LNCAP (cell line): ENCODE data around the gene SLC26A4.

Experiments used
- TF ChIP-seq, protein P1 (sequence below): fragments of 450-650 bp; IDR thresholded peaks from 2 replicates; pipeline ENCODE4 v1.5.1; 2017; ENCODE audit warnings: mild to moderate bottlenecking

Gene SLC26A4

DNA sequence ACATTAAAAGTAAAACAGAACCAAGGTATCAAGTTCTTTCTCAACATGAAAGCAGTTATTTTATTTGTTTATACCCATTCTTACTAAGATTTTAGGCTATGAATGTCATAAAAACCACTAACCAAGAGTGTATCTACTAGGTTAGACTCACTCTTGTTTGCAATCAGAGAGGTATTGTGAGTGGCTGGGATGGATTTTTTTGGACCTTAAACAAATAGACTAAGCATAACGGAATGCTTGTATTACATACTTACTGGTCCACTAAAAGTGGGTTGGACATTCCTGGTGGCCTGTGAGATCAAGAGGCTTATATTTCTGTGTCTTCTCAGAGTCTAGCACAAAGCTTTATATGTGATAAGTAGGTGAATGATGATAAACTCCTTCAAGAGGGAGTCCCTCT is 50.7 kb downstream of the SLC26A4 start:
- TF ChIP-seq, protein P1, sequence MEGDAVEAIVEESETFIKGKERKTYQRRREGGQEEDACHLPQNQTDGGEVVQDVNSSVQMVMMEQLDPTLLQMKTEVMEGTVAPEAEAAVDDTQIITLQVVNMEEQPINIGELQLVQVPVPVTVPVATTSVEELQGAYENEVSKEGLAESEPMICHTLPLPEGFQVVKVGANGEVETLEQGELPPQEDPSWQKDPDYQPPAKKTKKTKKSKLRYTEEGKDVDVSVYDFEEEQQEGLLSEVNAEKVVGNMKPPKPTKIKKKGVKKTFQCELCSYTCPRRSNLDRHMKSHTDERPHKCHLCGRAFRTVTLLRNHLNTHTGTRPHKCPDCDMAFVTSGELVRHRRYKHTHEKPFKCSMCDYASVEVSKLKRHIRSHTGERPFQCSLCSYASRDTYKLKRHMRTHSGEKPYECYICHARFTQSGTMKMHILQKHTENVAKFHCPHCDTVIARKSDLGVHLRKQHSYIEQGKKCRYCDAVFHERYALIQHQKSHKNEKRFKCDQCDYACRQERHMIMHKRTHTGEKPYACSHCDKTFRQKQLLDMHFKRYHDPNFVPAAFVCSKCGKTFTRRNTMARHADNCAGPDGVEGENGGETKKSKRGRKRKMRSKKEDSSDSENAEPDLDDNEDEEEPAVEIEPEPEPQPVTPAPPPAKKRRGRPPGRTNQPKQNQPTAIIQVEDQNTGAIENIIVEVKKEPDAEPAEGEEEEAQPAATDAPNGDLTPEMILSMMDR = no peak

- TF ChIP-seq, protein P1 = no peak
These were observed 51.4 kb downstream of the SLC26A4 start for GRCh38 chr7:107712025-107712424.

DNA sequence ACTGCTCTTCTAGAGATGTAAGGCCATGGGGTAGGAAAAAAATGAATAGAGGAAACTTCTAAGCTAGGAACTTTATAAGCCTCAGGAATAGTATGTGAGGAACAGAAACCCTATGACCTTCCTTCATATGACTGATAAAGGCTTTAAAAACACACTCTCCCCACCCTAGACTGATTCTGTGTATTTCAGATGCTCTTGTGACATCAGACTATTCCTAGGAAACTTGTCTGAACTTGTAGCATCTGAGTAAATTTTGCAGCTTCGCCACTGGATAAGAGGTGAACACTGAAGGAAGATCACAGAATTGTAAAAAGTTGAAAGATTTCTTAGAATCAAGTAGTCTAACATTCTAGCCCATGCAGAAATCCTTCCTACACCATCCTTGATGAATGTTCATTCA is 52.3 kb downstream of the SLC26A4 start:
- TF ChIP-seq, protein P1 = no peak

DNA sequence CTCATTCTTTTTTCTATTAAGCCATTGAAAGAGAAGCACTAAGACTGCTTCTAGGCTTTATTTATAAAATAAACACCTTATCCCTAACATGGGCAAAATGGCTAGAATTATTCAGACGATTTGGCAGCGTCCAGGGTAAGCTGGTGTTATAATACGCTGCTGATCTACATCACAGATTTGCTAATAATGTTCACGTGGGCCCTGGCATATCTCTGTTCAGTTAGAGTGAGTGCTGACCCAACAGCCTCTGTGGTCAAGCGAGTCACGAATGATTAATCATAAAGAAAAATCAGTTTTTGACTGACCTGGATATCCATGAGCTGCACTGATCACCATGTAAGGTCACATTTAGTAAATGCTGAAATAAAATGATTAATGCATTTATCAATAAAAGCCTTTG is 54.9 kb downstream of the SLC26A4 start:
- TF ChIP-seq, protein P1 = no peak

DNA sequence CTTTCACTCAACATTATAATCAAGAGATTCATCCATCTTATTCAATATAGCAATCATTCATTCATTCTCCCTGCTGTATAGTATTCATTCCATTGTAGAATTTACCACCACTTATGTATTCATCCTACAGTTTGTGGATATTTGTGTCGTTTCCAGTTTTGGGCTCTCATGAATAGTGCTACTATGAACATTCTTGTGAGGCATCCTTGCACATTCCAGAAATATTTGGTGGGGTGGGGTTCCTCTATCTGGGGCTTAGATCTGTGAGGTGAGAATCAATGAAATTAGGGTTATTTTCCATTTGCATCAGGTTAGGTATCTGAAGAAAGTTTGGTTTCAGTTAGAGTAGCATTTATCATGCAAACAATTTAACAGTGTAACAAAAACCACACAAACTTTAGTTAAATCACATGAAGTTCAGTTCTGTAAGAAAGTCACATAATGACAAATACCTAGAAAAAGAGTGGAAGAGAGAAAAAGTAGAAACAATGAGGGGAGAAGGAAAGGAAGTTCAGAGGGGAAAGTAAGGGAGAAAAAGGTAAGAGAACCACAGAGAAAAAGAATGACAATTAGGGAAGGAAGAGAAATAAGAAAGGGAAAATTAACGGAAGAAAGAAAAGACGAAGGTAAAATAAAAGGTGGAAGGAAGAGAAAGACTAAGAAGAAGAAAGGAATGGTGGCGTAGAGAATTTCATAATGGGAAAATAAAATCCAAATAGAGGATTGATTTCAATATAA is 58.0 kb downstream of the SLC26A4 start:
- TF ChIP-seq, protein P1 = no peak

DNA sequence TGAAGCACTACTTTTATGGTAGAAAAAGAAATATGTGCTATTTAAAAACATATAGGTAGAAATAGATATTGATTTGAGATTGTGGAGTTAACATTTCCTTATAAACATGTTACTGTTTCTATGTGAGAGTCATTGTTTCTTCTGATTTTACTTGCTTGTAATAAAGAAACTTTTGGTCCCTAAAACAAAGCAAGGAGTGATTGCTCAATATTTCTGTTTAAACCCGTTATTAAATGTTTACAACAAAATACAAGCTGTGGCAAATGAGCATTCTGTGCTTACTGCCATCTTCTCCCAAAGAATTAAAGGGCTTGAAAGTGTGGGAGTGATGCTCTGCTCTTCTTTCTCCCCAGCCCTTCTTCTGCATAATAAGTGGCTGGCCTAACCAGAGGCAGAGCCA is 60.7 kb downstream of the SLC26A4 start:
- TF ChIP-seq, protein P1 = no peak

- TF ChIP-seq, protein P1 = no peak
These were observed 62.6 kb downstream of the SLC26A4 start for GRCh38 chr7:107723255-107723654.
